Measurements from ENCODE around the gene ALKBH5. TPM values are rescaled to one million over a fixed set of nuclear protein-coding genes. Genes with fewer than 3 reads are reported as not detected.

ALKBH5 gene
- total RNA-seq, 2 donors from 2014 or later: 177 to 193 TPM

GRCh38 chr17:18151290-18151689, 32.3 kb upstream of the ALKBH5 start:
- no peaks in the 10 kb centered on the region for H3K27me3 ChIP-seq
- no peaks in the 10 kb centered on the region for H3K9me3 ChIP-seq
- H3K4me1 ChIP-seq: peaks cover 0 to 13% of the 10 kb centered on the region in 2 donors
- no peak for DNase-seq (ENCODE audit: low spot score)
- H3K27ac ChIP-seq: no peak overlapping the region
- no peak for TF ChIP-seq CTCF (IDR thresholded peaks at IDR 0.05)
- H3K4me3 ChIP-seq: no peak overlapping the region
- H3K36me3 ChIP-seq: no peaks in the 10 kb centered on the region

GRCh38 chr17:18155179-18155578, 28.4 kb upstream of the ALKBH5 start:
- no peak overlapping the region for H3K27ac ChIP-seq
- H3K36me3 ChIP-seq: no peaks in the 10 kb centered on the region
- H3K9me3 ChIP-seq: no peaks in the 10 kb centered on the region
- no peak for TF ChIP-seq CTCF (IDR thresholded peaks at IDR 0.05)
- DNase-seq (ENCODE audit: low spot score): no peak
- H3K4me1 ChIP-seq: peaks cover 0 to 27% of the 10 kb centered on the region in 2 donors
- no peak overlapping the region for H3K4me3 ChIP-seq
- H3K27me3 ChIP-seq: no peaks in the 10 kb centered on the region

- no peak for TF ChIP-seq CTCF (IDR thresholded peaks at IDR 0.05)
- Histone ChIP-seq H3K4me1 (peaks cover 0 to 27% of the 10 kb centered on the region in 2 donors), H3K27me3 (no peaks in the 10 kb centered on the region), H3K27ac (no peak overlapping the region), H3K36me3 (no peaks in the 10 kb centered on the region), H3K9me3 (no peaks in the 10 kb centered on the region), H3K4me3 (no peak overlapping the region)
- DNase-seq (ENCODE audit: low spot score): no peak
Observed at GRCh38 chr17:18156171-18156975, 27.3 kb upstream of the ALKBH5 start.

- no peak for DNase-seq (ENCODE audit: low spot score)
- Histone ChIP-seq H3K27ac (no peak overlapping the region), H3K9me3 (no peaks in the 10 kb centered on the region), H3K4me3 (no peak overlapping the region), H3K4me1 (peaks cover 0 to 27% of the 10 kb centered on the region in 2 donors), H3K36me3 (no peaks in the 10 kb centered on the region), H3K27me3 (no peaks in the 10 kb centered on the region)
- TF ChIP-seq CTCF (IDR thresholded peaks at IDR 0.05): no peak
Observed at GRCh38 chr17:18156976-18157280, 26.7 kb upstream of the ALKBH5 start.

- Histone ChIP-seq H3K27me3 (no peaks in the 10 kb centered on the region), H3K27ac (peak overlapping the region; percentile 39 to 61), H3K9me3 (no peaks in the 10 kb centered on the region), H3K4me1 (peaks cover 0 to 27% of the 10 kb centered on the region in 2 donors), H3K36me3 (no peaks in the 10 kb centered on the region), H3K4me3 (peak overlapping the region in 1 of 2 donors; percentile 60)
- TF ChIP-seq CTCF (IDR thresholded peaks at IDR 0.05): no peak
- DNase-seq (ENCODE audit: low spot score): no peak
Observed at GRCh38 chr17:18157354-18157985, 26.2 kb upstream of the ALKBH5 start.
